Mucosa of descending colon (tissue), 3 donors: ENCODE measurements around the gene NPEPL1. TPM values are rescaled to one million over a fixed set of nuclear protein-coding genes. Genes with fewer than 3 reads are reported as not detected.

Experiments
- ATAC-seq: fragments of 200-7000 bp; cut with Tn5 transposase; one replicate; pipeline ENCODE4 v1.9.1; 2020; ENCODE audit warnings: mild to moderate bottlenecking, moderate library complexity
- DNase-seq, 3 donors: peaks; one replicate each; pipeline ENCODE4 v3.0.0-alpha.2; 2020
- H3K36me3 ChIP-seq: fragments of 200-600 bp; one replicate; pipeline ENCODE4 v1.8.0; 2021; ENCODE audit warnings: low read depth, mild to moderate bottlenecking
- H3K4me1 ChIP-seq: fragments of 200-600 bp; one replicate; pipeline ENCODE4 v1.8.0; 2021; ENCODE audit warnings: low read depth, mild to moderate bottlenecking
- H3K4me3 ChIP-seq: fragments of 200-600 bp; one replicate; pipeline ENCODE4 v1.8.0; 2021; ENCODE audit warnings: mild to moderate bottlenecking
- H3K9me3 ChIP-seq: fragments of 200-600 bp; one replicate; pipeline ENCODE4 v1.8.0; 2021; ENCODE audit warnings: mild to moderate bottlenecking
- intact Hi-C, 2 donors: fragments of 100-400 bp; cut with DNase I in 1 of 2; cut with micrococcal nuclease in 1 of 2; formaldehyde crosslinking; loops; one replicate each; pipeline versions ENCODE4 v1.11.0 to v1.11.1; 2022; cut with DNase I, micrococcal nuclease
- total RNA-seq, 3 donors: library from RNA; stranded (reverse); fragmentation: NEBNext Ultra II Directional in 2 of 3; extraction: Animal tissue kit (Norgen Biotek cat#: 25700) in 2 of 3; gene quantifications; one replicate each; pipeline versions ENCODE4 v1.2.1 to v1.2.4, GENCODE V29; 2021 to 2023
- TF ChIP-seq, protein P1 (sequence below): fragments of 200-600 bp; IDR thresholded peaks from one replicate; pipeline ENCODE4 v1.8.0; 2022; ENCODE audit warnings: antibody characterized with exemption, mild to moderate bottlenecking
- donor health status: DM: no; HTN: no; CAD: no; lungs with moderate emphysema.
- donor health status: DM: no; HTN: no; CAD: no.
- donor health status: DM: no; HTN: yes; CAD: no.

NPEPL1 gene
- total RNA-seq, 3 donors from 2014 or later = 26.8 to 41.6 (median 30.8) TPM

DNA sequence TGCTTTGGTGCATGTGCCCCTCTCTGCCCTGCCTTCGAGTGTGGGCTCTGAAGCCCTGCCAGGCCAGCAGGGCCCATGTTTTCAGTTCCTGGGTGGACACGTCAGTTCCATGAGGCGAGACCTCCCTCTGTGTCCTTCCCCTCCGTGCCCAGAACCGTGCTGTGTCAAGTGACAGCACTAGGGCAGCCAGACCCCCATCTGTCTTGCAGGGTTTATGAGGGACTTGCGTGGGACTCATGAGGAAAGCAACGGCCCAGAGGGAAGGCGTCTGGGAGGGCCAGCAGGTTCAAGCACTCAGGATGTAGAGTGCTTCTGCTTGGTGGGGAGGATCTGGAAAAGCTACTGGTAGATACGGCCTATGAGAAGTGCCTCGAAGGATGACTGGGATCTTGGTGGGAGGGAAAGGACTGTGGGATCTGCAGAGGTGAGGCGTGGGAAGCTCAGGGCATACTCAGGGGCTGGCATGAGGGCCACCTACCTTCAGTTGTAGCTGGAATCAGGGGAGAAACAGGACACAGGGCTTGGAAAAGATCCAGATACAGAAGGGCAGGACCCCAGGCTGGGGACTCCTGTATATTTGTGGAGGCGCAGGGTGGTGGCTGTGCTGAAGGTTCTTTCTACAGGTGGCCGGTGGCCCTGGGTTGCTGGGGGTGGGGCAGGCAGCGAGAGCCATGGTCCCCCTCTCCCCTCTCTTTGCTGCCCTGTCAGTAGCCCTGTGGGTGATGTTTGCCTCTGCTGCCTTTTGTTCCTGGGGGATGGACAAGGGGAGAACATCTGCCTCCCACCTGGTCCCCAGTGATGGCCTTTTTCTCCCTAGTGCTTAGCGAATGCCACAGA lies 5.5 kb downstream of the NPEPL1 start:
- H3K9me3 ChIP-seq = no peaks in the 10 kb centered on the region
- no peak overlapping the region for H3K4me3 ChIP-seq
- H3K4me1 ChIP-seq = peaks cover 14% of the 10 kb centered on the region
- DNase-seq = no peak
- TF ChIP-seq, protein P1, sequence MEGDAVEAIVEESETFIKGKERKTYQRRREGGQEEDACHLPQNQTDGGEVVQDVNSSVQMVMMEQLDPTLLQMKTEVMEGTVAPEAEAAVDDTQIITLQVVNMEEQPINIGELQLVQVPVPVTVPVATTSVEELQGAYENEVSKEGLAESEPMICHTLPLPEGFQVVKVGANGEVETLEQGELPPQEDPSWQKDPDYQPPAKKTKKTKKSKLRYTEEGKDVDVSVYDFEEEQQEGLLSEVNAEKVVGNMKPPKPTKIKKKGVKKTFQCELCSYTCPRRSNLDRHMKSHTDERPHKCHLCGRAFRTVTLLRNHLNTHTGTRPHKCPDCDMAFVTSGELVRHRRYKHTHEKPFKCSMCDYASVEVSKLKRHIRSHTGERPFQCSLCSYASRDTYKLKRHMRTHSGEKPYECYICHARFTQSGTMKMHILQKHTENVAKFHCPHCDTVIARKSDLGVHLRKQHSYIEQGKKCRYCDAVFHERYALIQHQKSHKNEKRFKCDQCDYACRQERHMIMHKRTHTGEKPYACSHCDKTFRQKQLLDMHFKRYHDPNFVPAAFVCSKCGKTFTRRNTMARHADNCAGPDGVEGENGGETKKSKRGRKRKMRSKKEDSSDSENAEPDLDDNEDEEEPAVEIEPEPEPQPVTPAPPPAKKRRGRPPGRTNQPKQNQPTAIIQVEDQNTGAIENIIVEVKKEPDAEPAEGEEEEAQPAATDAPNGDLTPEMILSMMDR = no peak
- intact Hi-C loops = no loop called here
- no peak for ATAC-seq
- no peaks in the 10 kb centered on the region for H3K36me3 ChIP-seq

DNA sequence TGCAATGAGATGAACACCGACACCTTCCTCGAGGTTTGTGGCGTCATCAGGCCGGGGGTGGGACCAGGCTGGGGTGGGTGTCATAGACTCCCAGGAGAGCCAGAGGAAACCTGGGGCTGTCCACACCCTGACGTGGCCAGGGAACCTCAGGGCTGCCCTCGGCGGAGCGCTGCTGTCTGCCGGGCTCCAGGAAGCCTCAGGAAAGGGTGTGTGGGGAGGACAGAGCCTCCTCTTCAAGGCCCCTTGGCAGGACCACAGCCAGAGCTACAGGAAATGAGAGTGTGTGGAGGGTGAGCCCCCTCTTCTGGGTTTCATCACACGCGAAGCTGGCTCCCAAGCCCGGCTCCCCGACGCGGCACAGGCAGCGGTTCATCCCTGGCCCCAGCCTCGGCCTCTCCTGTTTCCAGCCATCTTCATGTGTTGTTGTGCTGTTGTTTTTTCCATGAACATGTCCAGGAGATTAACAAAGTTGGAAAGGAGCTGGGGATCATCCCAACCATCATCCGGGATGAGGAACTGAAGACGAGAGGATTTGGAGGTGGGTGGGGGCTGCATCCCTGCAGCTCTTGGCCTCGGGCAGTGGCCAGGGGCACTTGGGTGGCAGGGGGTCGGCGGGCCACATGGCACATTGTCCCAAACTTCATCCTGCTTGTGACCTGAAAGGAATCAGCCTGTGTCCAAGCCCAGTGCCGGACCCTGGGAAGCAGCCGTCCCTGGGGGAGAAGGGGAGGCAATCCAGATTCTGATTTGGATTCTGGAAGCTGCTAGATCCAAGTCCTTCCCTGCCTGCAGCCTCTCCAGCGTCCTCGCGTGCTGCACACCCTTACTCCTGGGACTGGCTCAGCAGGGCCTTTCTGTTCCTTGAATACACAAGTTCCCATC lies 6.4 kb downstream of the NPEPL1 start:
- Histone ChIP-seq H3K36me3 (no peaks in the 10 kb centered on the region), H3K4me3 (no peak overlapping the region), H3K4me1 (peaks cover 7% of the 10 kb centered on the region), H3K9me3 (no peaks in the 10 kb centered on the region)
- intact Hi-C loops = no loop called here
- no peak for ATAC-seq
- TF ChIP-seq, protein P1 = no peak
- no peak for DNase-seq

DNA sequence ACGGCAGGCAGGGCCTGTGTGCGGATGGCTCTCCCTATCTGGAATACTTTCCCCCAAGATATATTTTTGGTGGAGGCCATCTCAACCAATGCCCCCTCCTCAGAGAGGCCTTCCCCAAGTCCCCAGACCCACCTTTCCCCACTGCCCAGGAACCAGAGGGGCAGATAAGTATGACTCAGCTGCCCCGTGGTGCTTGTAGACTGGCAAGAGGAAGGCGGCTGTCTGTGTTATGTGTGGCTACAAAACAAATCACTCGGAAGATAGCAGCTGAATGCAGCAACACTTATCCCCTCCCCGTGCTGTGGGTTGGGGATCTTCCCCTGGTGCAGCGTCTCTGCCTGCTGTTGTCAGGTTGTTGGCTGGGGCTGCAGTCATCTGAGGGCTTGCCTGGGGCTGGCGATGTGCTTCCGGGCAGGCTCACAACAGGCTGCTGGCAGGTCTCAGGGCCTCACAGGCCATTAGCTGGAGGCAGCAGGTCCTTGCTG lies 7.1 kb downstream of the NPEPL1 start:
- no peaks in the 10 kb centered on the region for H3K9me3 ChIP-seq
- ATAC-seq (no peak), DNase-seq (no peak)
- H3K36me3 ChIP-seq = no peaks in the 10 kb centered on the region
- intact Hi-C loops = no loop called here
- H3K4me1 ChIP-seq = peaks cover 1% of the 10 kb centered on the region
- H3K4me3 ChIP-seq = no peak overlapping the region
- TF ChIP-seq, protein P1 = no peak

DNA sequence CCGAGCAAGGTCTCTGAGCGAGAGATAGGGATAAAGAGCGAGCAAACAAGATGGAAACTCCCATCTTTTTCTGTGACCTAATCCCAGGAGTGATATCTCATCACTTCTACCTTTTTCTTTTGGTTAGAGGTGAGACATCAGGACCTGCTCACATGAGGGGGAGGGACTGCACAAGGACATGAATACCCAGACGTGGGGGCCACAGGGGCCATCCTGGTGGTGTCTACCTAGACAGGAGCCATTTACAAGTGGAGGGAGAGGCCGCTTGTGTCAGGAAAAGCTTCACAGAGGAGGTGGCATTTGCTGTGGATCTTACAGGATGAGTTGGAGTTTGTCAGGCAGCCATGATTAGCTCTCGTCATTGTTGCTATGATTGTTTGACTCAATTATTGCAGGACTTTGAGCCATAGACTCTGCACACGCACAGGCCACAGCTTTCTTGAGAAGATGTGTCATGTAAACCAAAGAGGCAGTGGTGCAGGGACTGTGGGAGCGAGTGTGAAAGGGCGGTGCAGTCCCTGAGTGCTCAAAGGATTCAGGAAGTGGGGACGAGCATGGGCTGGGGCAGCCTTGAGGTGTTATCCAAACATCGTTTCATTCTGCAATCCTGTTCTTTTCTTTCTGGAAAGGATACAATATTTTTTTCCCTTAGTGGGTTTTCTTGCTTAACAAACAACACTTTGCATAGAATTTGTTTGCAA lies 7.7 kb downstream of the NPEPL1 start:
- no peaks in the 10 kb centered on the region for H3K4me1 ChIP-seq
- TF ChIP-seq, protein P1 = no peak
- H3K9me3 ChIP-seq = no peaks in the 10 kb centered on the region
- H3K4me3 ChIP-seq = no peak overlapping the region
- H3K36me3 ChIP-seq = no peaks in the 10 kb centered on the region
- ATAC-seq = no peak
- no peak for DNase-seq
- intact Hi-C loops = no loop called here

DNA sequence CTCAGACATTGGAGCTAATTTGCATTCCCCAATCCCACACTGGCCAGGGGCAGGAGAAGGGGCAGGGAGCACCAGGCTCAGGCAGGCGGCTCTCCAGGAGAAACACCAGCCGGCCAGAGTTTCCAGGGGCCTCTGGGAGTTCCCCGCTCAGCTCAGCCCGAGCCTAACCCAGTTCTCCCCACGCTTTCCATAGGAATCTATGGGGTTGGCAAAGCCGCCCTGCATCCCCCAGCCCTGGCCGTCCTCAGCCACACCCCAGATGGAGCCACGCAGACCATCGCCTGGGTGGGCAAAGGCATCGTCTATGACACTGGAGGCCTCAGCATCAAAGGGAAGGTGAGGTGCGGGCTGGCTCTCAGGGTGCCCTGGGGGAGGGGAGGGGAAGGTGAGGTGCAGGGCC lies 8.2 kb downstream of the NPEPL1 start:
- no peaks in the 10 kb centered on the region for H3K36me3 ChIP-seq
- intact Hi-C loops = no loop called here
- no peak overlapping the region for H3K4me3 ChIP-seq
- TF ChIP-seq, protein P1 = no peak
- ATAC-seq = no peak
- no peaks in the 10 kb centered on the region for H3K9me3 ChIP-seq
- no peak for DNase-seq
- no peaks in the 10 kb centered on the region for H3K4me1 ChIP-seq
